Measurements from ENCODE around the gene TEKT3. TPM values are rescaled to one million over a fixed set of nuclear protein-coding genes. Genes with fewer than 3 reads are reported as not detected.

Gene TEKT3
- polyA plus RNA-seq, 1 of the 3 experiments (the other 2 are of a cell fraction) = 0.62 TPM

DNA sequence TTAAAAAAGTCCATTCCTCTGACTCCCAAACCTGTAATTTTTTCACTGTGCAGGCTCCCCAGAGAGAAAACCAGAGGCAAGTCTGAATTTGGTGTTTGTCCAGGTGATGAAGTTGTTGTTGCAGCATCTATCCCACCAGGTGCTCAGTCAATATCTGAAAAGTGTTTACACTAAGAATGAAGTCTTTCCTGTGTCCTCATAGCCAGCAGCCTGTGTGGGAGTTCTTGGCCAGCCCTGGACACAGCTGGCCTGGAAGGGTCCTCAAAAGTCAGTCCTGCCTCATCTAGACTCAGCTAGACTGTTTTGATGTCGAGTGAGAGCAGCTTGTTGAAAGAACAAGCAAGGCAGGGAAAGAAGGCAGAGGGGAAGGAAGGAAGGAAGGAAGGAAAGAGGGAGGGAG is 72.9 kb downstream of the TEKT3 start (continued):
- TF ChIP-seq YY1 (IDR thresholded peaks at IDR 0.05; ENCODE audit: low read depth) (no peak), MEF2A (IDR thresholded peaks at IDR 0.05; ENCODE audit: borderline replicate concordance, low read depth) (no peak), NRF1 (IDR thresholded peaks at IDR 0.05; ENCODE audit: low read depth, low read length) (no peak)

DNA sequence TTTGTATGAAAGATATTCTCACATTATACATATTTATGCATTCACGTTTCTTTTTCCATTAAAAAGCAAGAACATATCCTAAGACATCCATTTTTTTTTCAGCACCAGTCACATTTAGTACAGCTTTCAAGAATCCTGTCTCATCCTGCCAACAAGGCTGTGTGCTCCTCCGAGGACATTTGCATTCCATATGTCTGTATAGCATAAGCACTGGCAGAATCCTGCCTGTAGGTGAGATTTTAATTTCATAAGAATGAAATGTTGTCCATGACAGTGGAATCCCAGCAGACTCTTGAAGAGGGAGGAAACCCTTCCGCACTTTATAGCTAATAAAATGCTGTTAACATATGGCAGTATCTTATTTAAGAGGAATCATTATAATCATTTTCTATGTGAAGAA is 73.4 kb downstream of the TEKT3 start:
- ChIA-PET POLR2A (no interaction called here), CTCF (interaction anchor here (0.6 to 13.3 kb wide), 3 partner anchors 11 to 234 kb away, joined by 3 to 359 read pairs (median 8); no protein-coding TSS in a partner anchor)
- DNase-seq = no peak

DNA sequence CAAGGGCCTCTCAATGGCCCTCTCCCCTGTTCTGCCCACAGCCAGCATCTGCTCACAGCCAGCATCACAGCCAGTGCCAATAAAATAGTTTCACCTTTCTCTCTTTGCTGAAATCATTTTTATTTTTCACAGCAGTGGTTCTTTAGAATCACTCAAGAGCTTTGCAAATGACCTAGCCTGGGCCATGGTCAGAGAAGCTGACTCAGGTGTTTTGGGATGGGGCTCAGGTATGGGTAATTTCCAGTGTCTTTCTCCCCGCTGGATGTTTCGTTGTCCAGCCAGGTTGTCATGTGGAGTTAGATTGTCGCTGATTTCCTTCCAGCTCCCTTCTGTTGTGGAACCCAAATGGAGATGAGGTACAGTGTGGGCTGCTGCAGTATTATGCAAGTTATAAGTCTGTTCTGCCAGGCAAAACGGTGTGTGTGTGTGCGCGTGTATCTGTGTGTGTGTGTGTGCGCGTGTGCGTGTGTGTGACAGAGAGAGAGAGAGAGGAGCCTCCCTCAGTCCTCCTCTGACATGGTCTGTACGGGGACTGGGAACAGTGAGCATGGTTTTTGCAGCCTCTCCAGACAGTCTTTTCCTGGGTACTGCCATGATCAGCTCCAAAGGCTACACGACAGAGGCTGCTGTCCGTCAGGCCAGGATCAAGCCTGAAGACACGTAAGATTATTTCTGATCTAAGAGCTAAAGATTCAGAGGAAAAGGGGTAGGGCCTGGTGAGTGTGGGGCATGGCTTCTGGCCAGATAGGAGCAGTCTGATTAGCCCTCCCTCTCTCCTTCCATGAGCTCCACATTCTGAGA is 74.9 kb downstream of the TEKT3 start:
- TF ChIP-seq TEAD4 (IDR thresholded peaks at IDR 0.05; ENCODE audit: borderline replicate concordance, insufficient read depth) (no peak), YY1 (IDR thresholded peaks at IDR 0.05; ENCODE audit: low read depth) (no peak), MEF2A (IDR thresholded peaks at IDR 0.05; ENCODE audit: borderline replicate concordance, low read depth) (no peak), TCF12 (IDR thresholded peaks at IDR 0.05) (no peak), TAF1 (IDR thresholded peaks at IDR 0.05; ENCODE audit: borderline replicate concordance, low read depth, low read length) (no peak)
- Histone ChIP-seq H4K20me1 (ENCODE audit: insufficient read depth) (no peaks in the 10 kb centered on the region), H3F3A (replicated peaks; ENCODE audit: insufficient read depth) (no peaks in the 10 kb centered on the region), H3K27ac (ENCODE audit: low read depth in 2 of 2, low read length in 1 of 2) (no peak overlapping the region), H3K4me3 (ENCODE audit: low read depth in 2 of 2, low read length in 1 of 2) (no peak overlapping the region), H3K27me3 (ENCODE audit: insufficient read depth) (no peaks in the 10 kb centered on the region; the same call in 1 of the 2 replicates), H3K9me2 (no peaks in the 10 kb centered on the region), H3K4me1 (ENCODE audit: control insufficient read depth in 1 of 2, insufficient read depth in 2 of 2, low read depth in 1 of 2, low read length in 1 of 2) (peaks cover 0 to 21% of the 10 kb centered on the region in 2 experiments; a peak in 1 of 4 replicates), H3K9ac (no peak overlapping the region), H3K4me2 (no peak overlapping the region), H3K9me3 (no peaks in the 10 kb centered on the region), H2AFZ (ENCODE audit: low read depth) (no peak overlapping the region), H3K36me3 (replicated peaks in 1 of 2; ENCODE audit: control insufficient read depth in 1 of 2, insufficient read depth in 2 of 2, low read length in 1 of 2) (no peaks in the 10 kb centered on the region), H3K79me2 (ENCODE audit: insufficient read depth) (no peaks in the 10 kb centered on the region)
- no peak for DNase-seq
- WGBS (ENCODE audit: low lambda C conversion rate) = 87% methylated on average over 13 of the region's 13 CpGs
- CTCF ChIA-PET = interaction anchor here (1.1 to 13.3 kb wide), 3 partner anchors 9 to 235 kb away, joined by 3 to 359 read pairs (median 8); no protein-coding TSS in a partner anchor
- POLR2A ChIA-PET = no interaction called here

More for the DNA sequence above, 73.4 kb downstream of the TEKT3 start:
- Histone ChIP-seq H3K9ac (no peak overlapping the region), H3F3A (replicated peaks; ENCODE audit: insufficient read depth) (no peaks in the 10 kb centered on the region), H3K79me2 (ENCODE audit: insufficient read depth) (no peaks in the 10 kb centered on the region), H3K4me2 (no peak overlapping the region), H3K9me3 (no peaks in the 10 kb centered on the region), H3K27ac (ENCODE audit: low read depth in 2 of 2, low read length in 1 of 2) (no peak overlapping the region), H3K27me3 (ENCODE audit: insufficient read depth) (no peaks in the 10 kb centered on the region; the same call in 1 of the 2 replicates), H3K4me3 (ENCODE audit: low read depth in 2 of 2, low read length in 1 of 2) (no peak overlapping the region), H3K9me2 (no peaks in the 10 kb centered on the region), H3K36me3 (replicated peaks in 1 of 2; ENCODE audit: control insufficient read depth in 1 of 2, insufficient read depth in 2 of 2, low read length in 1 of 2) (no peaks in the 10 kb centered on the region), H3K4me1 (ENCODE audit: control insufficient read depth in 1 of 2, insufficient read depth in 2 of 2, low read depth in 1 of 2, low read length in 1 of 2) (peaks cover 0 to 15% of the 10 kb centered on the region in 2 experiments; a peak in 1 of 4 replicates), H2AFZ (ENCODE audit: low read depth) (no peak overlapping the region), H4K20me1 (ENCODE audit: insufficient read depth) (no peaks in the 10 kb centered on the region)
- TF ChIP-seq TEAD4 (IDR thresholded peaks at IDR 0.05; ENCODE audit: borderline replicate concordance, insufficient read depth) (no peak), EP300 (IDR thresholded peaks at IDR 0.05; ENCODE audit: borderline replicate concordance in 1 of 2, low read depth in 1 of 2, low read length in 1 of 2) (no peak), EZH2phosphoT487 (IDR thresholded peaks at IDR 0.05; ENCODE audit: borderline replicate concordance, low read depth) (no peak), MEF2A (IDR thresholded peaks at IDR 0.05; ENCODE audit: borderline replicate concordance, low read depth) (no peak), GATA2 (CRISPR knock-in tag; IDR thresholded peaks at IDR 0.05) (no peak), FOXJ3 (CRISPR knock-in tag; IDR thresholded peaks at IDR 0.05) (no peak), JUND (IDR thresholded peaks at IDR 0.05) (no peak)
- TF ChIP-seq, protein P1, sequence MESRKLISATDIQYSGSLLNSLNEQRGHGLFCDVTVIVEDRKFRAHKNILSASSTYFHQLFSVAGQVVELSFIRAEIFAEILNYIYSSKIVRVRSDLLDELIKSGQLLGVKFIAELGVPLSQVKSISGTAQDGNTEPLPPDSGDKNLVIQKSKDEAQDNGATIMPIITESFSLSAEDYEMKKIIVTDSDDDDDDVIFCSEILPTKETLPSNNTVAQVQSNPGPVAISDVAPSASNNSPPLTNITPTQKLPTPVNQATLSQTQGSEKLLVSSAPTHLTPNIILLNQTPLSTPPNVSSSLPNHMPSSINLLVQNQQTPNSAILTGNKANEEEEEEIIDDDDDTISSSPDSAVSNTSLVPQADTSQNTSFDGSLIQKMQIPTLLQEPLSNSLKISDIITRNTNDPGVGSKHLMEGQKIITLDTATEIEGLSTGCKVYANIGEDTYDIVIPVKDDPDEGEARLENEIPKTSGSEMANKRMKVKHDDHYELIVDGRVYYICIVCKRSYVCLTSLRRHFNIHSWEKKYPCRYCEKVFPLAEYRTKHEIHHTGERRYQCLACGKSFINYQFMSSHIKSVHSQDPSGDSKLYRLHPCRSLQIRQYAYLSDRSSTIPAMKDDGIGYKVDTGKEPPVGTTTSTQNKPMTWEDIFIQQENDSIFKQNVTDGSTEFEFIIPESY (IDR thresholded peaks at IDR 0.05; ENCODE audit: borderline replicate concordance, low read depth) = no peak
- TF ChIP-seq, protein P2, sequence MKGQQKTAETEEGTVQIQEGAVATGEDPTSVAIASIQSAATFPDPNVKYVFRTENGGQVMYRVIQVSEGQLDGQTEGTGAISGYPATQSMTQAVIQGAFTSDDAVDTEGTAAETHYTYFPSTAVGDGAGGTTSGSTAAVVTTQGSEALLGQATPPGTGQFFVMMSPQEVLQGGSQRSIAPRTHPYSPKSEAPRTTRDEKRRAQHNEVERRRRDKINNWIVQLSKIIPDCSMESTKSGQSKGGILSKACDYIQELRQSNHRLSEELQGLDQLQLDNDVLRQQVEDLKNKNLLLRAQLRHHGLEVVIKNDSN (IDR thresholded peaks at IDR 0.05; ENCODE audit: borderline replicate concordance, low read depth) = no peak
- WGBS (ENCODE audit: low lambda C conversion rate) = 53% methylated on average over 3 of the region's 3 CpGs

All from SK-N-SH (cell line).